Stimulated activated memory B cell treated with anti-CD40 and anti-IgM and Interleukin-4, amounts not matched to agents 10 μg/mL and 1 μg/mL and 100 μg/mL, for 72 hours (primary cell): ENCODE data around the gene ZNF213.
"Not testable (repeated sequence)": the region's sequence is repeated elsewhere in the genome, so short reads cannot be mapped to it uniquely, and the experiment has no call there.

Experiments used
- ATAC-seq: fragments of 150-1000 bp; cut with Tn5 transposase; 2 replicates; pipeline ENCODE4 v1.10.0; 2021
- H3K27ac Mint-ChIP-seq: one replicate; pipeline ENCODE4 v1.8.0; 2022; ENCODE audit warnings: mild to moderate bottlenecking, mixed read lengths
- H3K27me3 Mint-ChIP-seq: one replicate; pipeline ENCODE4 v1.8.0; 2022; ENCODE audit warnings: mixed read lengths
- H3K36me3 Mint-ChIP-seq: one replicate; pipeline ENCODE4 v1.8.0; 2022; ENCODE audit warnings: mixed read lengths
- H3K4me1 Mint-ChIP-seq: one replicate; pipeline ENCODE4 v1.8.0; 2022; ENCODE audit warnings: mixed read lengths
- H3K4me3 Mint-ChIP-seq: one replicate; pipeline ENCODE4 v1.8.0; 2022; ENCODE audit warnings: mild to moderate bottlenecking, moderate library complexity, mixed read lengths
- H3K9me3 Mint-ChIP-seq: one replicate; pipeline ENCODE4 v1.8.0; 2022; ENCODE audit warnings: mixed read lengths

ZNF213 gene

DNA sequence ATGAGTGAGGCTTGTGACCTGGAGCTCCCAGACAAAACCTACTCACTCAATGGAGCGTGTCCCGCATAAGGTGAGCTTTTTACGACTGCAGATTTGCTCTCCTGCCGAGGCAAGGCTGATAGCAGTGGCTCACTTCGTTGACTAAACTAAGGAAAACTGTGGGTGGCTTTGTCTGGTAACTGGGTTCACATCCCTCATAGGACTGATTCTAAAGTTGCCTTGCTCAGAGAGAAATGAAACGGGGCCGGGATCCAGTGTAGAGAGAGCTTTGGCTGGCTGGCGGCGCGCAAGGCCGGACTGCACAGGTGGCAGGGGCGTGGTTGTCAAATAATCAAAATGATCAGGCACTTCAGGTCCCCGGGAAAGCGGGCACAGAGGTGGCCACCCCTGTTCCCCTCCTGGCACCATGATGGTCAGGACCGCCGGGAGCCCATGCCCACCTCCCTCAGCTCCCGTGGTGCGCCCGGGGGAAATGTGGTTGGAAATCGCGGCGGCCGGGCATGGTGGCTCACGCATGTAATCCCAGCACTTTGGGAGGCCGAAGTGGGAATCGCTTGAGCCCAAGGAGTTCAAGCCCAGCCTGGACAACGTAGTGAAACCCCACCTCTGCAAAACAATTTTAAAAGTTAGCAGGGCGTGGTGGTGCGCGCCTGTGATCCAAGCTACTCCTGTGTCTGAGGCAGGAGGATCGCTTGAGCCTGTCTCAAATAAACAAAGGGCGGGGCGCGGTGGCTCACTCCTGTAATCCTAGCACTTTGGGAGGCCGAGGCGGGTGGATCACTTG, 26.6 kb downstream of the ZNF213 start:
- ATAC-seq, result no peak
- Mint-ChIP-seq H3K9me3 (no peaks in the 10 kb centered on the region), H3K4me3 (no peak overlapping the region), H3K27me3 (peaks cover 18% of the 10 kb centered on the region), H3K4me1 (peaks cover 33% of the 10 kb centered on the region), H3K27ac (no peak overlapping the region), H3K36me3 (no peaks in the 10 kb centered on the region)

DNA sequence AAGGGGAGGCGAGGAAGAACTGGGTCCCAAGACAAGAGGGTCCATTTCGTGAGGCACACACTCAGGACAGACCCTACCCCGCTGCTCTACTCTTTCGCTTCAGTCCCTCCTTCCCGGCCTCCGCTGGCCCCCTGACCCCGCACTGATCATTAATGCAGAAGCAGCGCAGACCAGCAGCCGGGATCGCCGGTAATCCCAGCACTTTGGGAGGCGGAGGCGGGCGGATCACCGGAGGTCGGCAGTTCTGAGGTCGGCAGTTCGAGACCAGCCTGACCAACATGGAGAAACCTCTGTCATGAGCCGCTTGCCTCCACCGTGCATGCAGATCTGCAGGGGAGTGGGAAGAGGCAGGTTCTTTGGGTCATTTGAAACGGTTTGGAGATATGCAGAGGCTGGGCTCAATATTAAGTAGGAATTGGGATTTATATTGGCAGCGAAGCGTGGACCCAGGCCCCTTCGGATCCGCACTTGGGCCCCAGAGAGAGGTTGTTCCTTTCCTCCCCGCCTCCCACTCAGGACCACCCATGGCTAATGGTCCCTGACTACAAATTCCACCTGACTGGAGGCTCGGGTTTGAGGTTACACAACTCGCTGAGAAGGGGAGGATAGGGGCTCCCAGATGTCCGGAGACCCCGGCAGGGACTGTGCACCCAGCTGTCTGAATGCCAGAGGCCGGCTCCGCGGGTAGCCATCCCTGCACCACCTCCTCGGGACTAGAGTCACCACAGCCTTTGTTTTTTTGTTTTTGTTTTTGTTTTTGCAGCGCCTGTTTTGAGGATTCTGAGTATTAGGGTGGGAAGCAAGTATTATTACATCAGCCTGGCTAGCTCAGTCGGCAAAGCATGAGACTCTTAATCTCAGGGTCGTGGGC, 29.5 kb downstream of the ZNF213 start:
- Mint-ChIP-seq H3K4me1 (peaks cover 17% of the 10 kb centered on the region), H3K27me3 (peaks cover 18% of the 10 kb centered on the region), H3K36me3 (no peaks in the 10 kb centered on the region), H3K27ac (no peak overlapping the region), H3K9me3 (no peaks in the 10 kb centered on the region), H3K4me3 (no peak overlapping the region)
- ATAC-seq, result no peak

GRCh38 chr16:3165111-3165822, 30.4 kb downstream of the ZNF213 start:
- peaks cover 9% of the 10 kb centered on the region for H3K4me1 Mint-ChIP-seq
- peak overlapping the region; percentile 54 for H3K4me3 Mint-ChIP-seq
- no peak for ATAC-seq

DNA sequence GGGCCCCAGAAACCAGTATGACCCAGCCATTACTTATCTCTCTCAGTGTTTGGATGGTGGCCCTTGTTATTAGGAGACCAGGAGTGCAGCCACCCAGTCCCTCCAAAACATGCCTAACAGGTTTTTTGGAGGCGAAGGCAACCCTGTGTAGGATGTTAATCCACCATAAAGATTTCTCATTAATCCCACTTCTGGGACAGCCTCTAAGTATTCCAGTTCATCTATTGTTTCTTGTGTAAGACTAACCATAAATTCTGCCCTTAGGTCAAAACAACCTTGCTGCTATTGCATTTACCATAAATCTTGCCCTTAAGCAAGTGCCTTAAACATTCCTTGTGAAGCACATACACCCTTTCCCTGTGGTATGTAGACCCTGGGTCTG, 31.7 kb downstream of the ZNF213 start:
- ATAC-seq, result no peak
- Mint-ChIP-seq H3K27me3 (peaks cover 39% of the 10 kb centered on the region), H3K27ac (no peak overlapping the region), H3K9me3 (no peaks in the 10 kb centered on the region), H3K4me3 (no peak overlapping the region), H3K36me3 (no peaks in the 10 kb centered on the region), H3K4me1 (peaks cover 21% of the 10 kb centered on the region)

More at GRCh38 chr16:3165111-3165822, 30.4 kb downstream of the ZNF213 start:
- Mint-ChIP-seq H3K9me3 (no peaks in the 10 kb centered on the region), H3K36me3 (no peaks in the 10 kb centered on the region), H3K27ac (peak overlapping the region; percentile 73), H3K27me3 (peaks cover 26% of the 10 kb centered on the region)

- not testable (repeated sequence) for H3K36me3 Mint-ChIP-seq, H3K27ac Mint-ChIP-seq, ATAC-seq, H3K4me3 Mint-ChIP-seq, H3K9me3 Mint-ChIP-seq
- H3K27me3 Mint-ChIP-seq, result peaks cover 43% of the 10 kb centered on the region
- H3K4me1 Mint-ChIP-seq, result peaks cover 32% of the 10 kb centered on the region
These were observed 33.9 kb downstream of the ZNF213 start for GRCh38 chr16:3168729-3169128.

- H3K9me3 Mint-ChIP-seq, result no peaks in the 10 kb centered on the region
- H3K36me3 Mint-ChIP-seq, result no peaks in the 10 kb centered on the region
- peak overlapping the region; percentile 75 for H3K27ac Mint-ChIP-seq
- peak; percentile 5 for ATAC-seq
- peaks cover 52% of the 10 kb centered on the region for H3K27me3 Mint-ChIP-seq
- peak overlapping the region; percentile 66 for H3K4me3 Mint-ChIP-seq
- H3K4me1 Mint-ChIP-seq, result peaks cover 33% of the 10 kb centered on the region
These were observed 35.8 kb downstream of the ZNF213 start for GRCh38 chr16:3170440-3171180.

DNA sequence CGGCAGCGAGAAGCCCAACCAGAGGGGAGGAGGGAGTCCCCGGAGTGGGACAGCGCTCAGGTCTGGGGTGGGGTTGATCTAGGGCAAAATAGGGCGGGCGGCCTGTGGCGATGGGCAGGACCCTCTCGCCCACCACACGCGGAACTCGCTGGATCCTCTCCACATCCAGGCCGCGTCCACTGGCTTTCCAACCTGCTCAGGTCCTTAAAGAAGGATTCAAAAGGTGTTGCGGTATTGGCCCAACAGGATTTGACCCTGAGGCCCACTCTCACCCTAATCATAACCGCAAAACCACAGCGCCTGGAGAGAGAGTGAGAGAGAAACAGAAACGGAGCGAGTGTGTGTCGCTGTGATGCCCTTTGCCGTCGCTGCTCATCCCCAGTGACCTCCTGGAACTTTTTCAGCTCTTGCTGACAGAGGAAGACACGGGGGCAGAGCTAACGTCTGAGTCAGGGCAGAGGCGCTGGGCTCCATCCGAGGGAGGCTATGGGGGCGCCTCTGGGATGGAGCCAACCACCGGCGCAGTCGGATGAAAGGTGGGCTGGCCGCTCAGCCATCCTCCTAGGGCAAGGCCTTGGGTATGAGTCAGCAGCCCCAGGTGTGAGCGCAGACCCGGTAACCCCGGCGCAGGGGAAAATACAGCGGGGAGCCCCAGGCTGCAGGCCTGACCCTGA, 36.5 kb downstream of the ZNF213 start:
- H3K9me3 Mint-ChIP-seq, result no peaks in the 10 kb centered on the region
- H3K4me3 Mint-ChIP-seq, result peak overlapping the region; percentile 66
- H3K27ac Mint-ChIP-seq, result peak overlapping the region; percentile 75
- H3K36me3 Mint-ChIP-seq, result no peaks in the 10 kb centered on the region
- peaks cover 31% of the 10 kb centered on the region for H3K4me1 Mint-ChIP-seq
- peaks cover 59% of the 10 kb centered on the region for H3K27me3 Mint-ChIP-seq
- ATAC-seq, result peak; percentile 85

DNA sequence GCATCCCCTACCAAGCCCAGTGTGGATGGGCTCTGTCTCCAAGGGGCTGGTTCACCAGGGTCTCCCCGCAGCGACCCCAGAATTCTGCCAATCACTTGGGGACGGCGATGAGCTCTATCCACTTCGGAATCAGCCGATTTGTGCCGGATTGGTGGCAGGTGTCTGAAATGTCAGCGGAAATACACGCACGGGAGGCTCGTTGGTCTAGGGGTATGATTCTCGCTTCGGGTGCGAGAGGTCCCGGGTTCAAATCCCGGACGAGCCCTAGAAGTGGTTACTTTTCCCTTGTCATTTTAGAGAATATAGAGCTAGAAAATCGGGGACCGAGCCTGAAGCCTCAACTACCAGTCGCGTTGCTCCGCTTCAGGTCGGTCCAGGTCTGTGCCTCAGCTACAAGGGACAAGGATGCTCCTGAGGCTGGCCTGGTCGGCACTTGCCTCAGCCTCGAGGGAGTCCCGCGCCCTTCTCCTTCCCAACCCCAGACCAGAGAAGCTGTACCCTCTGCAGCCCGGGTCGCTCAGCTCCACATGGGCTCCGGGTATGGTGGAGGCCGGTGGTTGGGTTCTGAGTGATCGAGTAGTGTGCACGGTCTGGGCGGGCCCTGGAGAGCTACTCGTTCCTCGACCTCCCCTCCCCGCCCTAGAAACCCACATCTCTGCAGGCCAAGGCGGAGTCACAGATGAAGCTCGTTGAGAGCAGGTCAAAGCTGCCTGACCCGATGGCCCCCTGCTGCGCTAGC, 37.2 kb downstream of the ZNF213 start:
- peaks cover 31% of the 10 kb centered on the region for H3K4me1 Mint-ChIP-seq
- H3K27me3 Mint-ChIP-seq, result peaks cover 67% of the 10 kb centered on the region
- peak; percentile 50 for ATAC-seq
- H3K27ac Mint-ChIP-seq, result peak overlapping the region; percentile 75
- H3K9me3 Mint-ChIP-seq, result no peaks in the 10 kb centered on the region
- H3K36me3 Mint-ChIP-seq, result no peaks in the 10 kb centered on the region
- peak overlapping the region; percentile 66 for H3K4me3 Mint-ChIP-seq

- peak overlapping the region; percentile 50 for H3K4me3 Mint-ChIP-seq
- H3K27ac Mint-ChIP-seq, result peak overlapping the region; percentile 47
- H3K36me3 Mint-ChIP-seq, result no peaks in the 10 kb centered on the region
- ATAC-seq, result peak; percentile 41
- peaks cover 31% of the 10 kb centered on the region for H3K4me1 Mint-ChIP-seq
- peaks cover 87% of the 10 kb centered on the region for H3K27me3 Mint-ChIP-seq
- H3K9me3 Mint-ChIP-seq, result peaks cover 2% of the 10 kb centered on the region
These were observed 39.2 kb downstream of the ZNF213 start for GRCh38 chr16:3173892-3174617.

GRCh38 chr16:3174618-3175148, 39.9 kb downstream of the ZNF213 start:
- no peaks in the 10 kb centered on the region for H3K36me3 Mint-ChIP-seq
- no peak overlapping the region for H3K4me3 Mint-ChIP-seq
- H3K27me3 Mint-ChIP-seq, result peaks cover 90% of the 10 kb centered on the region
- ATAC-seq, result no peak
- peaks cover 31% of the 10 kb centered on the region for H3K4me1 Mint-ChIP-seq
- H3K9me3 Mint-ChIP-seq, result peaks cover 2% of the 10 kb centered on the region
- H3K27ac Mint-ChIP-seq, result peak overlapping the region; percentile 47

- Mint-ChIP-seq H3K27me3 (peaks cover 90% of the 10 kb centered on the region), H3K9me3 (peaks cover 2% of the 10 kb centered on the region), H3K4me3 (no peak overlapping the region), H3K36me3 (no peaks in the 10 kb centered on the region), H3K27ac (no peak overlapping the region), H3K4me1 (peaks cover 30% of the 10 kb centered on the region)
- ATAC-seq, result no peak
These were observed 40.6 kb downstream of the ZNF213 start for GRCh38 chr16:3175157-3176093.

DNA sequence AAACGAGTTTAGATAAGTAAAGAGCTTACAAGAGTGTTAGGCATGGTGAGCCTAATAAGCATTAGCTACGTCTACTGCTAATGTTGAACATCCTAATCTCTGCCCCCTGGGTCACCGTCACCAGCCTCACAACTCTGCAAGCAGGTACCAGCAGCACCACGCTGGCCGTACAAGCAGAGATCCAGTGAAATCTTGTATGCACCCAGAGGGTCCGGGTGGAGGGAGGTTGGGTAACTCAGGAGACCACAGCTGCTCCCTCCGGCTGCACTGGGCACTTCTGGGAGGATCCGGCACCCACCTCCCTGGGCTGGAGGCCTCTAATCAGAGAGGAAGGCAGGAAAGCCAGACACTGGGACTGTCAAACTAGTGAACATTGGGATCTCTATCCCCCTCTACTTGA, 44.8 kb downstream of the ZNF213 start:
- Mint-ChIP-seq H3K27me3 (peaks cover 97% of the 10 kb centered on the region), H3K27ac (no peak overlapping the region), H3K4me1 (peaks cover 22% of the 10 kb centered on the region), H3K36me3 (no peaks in the 10 kb centered on the region), H3K4me3 (no peak overlapping the region), H3K9me3 (peaks cover 2% of the 10 kb centered on the region)
- no peak for ATAC-seq
